ENCODE results near the gene MINK1.

Gene MINK1

GRCh38 chr17:4833178-4833940, at the start of gene MINK1:
MINK1 (plus strand) TSS chr17:4833340; CDS start chr17:4833584, 244 bp downstream.
- Histone ChIP-seq H3K36me3 (ENCODE audit: control insufficient read depth, insufficient read depth, low read length) (no peaks in the 10 kb centered on the region), H3K27me3 (ENCODE audit: control insufficient read depth, insufficient read depth, low read length) (no peaks in the 10 kb centered on the region), H3K4me1 (ENCODE audit: control insufficient read depth, insufficient read depth, low read length) (peaks cover 7% of the 10 kb centered on the region), H3K9me3 (ENCODE audit: control insufficient read depth, insufficient read depth, low read length) (no peaks in the 10 kb centered on the region), H3K9ac (ENCODE audit: low read depth, low read length) (peak within 1 kb of the TSS; percentile 47), H3K4me3 (ENCODE audit: low read depth, low read length) (peak within 1 kb of the TSS; percentile 90)

- Histone ChIP-seq H3K9ac (ENCODE audit: low read depth, low read length) (no peak overlapping the region), H3K36me3 (ENCODE audit: control insufficient read depth, insufficient read depth, low read length) (no peaks in the 10 kb centered on the region), H3K27me3 (ENCODE audit: control insufficient read depth, insufficient read depth, low read length) (peaks cover 16% of the 10 kb centered on the region), H3K4me3 (ENCODE audit: low read depth, low read length) (no peak overlapping the region), H3K9me3 (ENCODE audit: control insufficient read depth, insufficient read depth, low read length) (no peaks in the 10 kb centered on the region), H3K4me1 (ENCODE audit: control insufficient read depth, insufficient read depth, low read length) (peaks cover 6% of the 10 kb centered on the region)
Observed at GRCh38 chr17:4785311-4786105, 47.6 kb upstream of the MINK1 start.

- peaks cover 8% of the 10 kb centered on the region for H3K4me1 ChIP-seq (ENCODE audit: control insufficient read depth, insufficient read depth, low read length)
- no peak within 1 kb of the TSS for H3K4me3 ChIP-seq (ENCODE audit: low read depth, low read length)
- no peaks in the 10 kb centered on the region for H3K9me3 ChIP-seq (ENCODE audit: control insufficient read depth, insufficient read depth, low read length)
- no peaks in the 10 kb centered on the region for H3K36me3 ChIP-seq (ENCODE audit: control insufficient read depth, insufficient read depth, low read length)
- no peak within 1 kb of the TSS for H3K9ac ChIP-seq (ENCODE audit: low read depth, low read length)
- peaks cover 20% of the 10 kb centered on the region for H3K27me3 ChIP-seq (ENCODE audit: control insufficient read depth, insufficient read depth, low read length)
Observed at GRCh38 chr17:4786106-4786511, 47.0 kb upstream of the MINK1 start, which contains the start of gene VMO1. VMO1 (minus strand) TSS chr17:4786364; CDS start chr17:4786352, 12 bp downstream.

- Histone ChIP-seq H3K4me1 (ENCODE audit: control insufficient read depth, insufficient read depth, low read length) (peaks cover 8% of the 10 kb centered on the region), H3K4me3 (ENCODE audit: low read depth, low read length) (no peak overlapping the region), H3K9me3 (ENCODE audit: control insufficient read depth, insufficient read depth, low read length) (no peaks in the 10 kb centered on the region), H3K36me3 (ENCODE audit: control insufficient read depth, insufficient read depth, low read length) (no peaks in the 10 kb centered on the region), H3K9ac (ENCODE audit: low read depth, low read length) (no peak overlapping the region), H3K27me3 (ENCODE audit: control insufficient read depth, insufficient read depth, low read length) (peaks cover 23% of the 10 kb centered on the region)
Observed at GRCh38 chr17:4786516-4786915, 46.6 kb upstream of the MINK1 start.

- Histone ChIP-seq H3K4me3 (ENCODE audit: low read depth, low read length) (peak overlapping the region; percentile 82), H3K27me3 (ENCODE audit: control insufficient read depth, insufficient read depth, low read length) (peaks cover 15% of the 10 kb centered on the region), H3K9ac (ENCODE audit: low read depth, low read length) (no peak overlapping the region), H3K9me3 (ENCODE audit: control insufficient read depth, insufficient read depth, low read length) (no peaks in the 10 kb centered on the region), H3K36me3 (ENCODE audit: control insufficient read depth, insufficient read depth, low read length) (no peaks in the 10 kb centered on the region), H3K4me1 (ENCODE audit: control insufficient read depth, insufficient read depth, low read length) (peaks cover 8% of the 10 kb centered on the region)
Observed at GRCh38 chr17:4788159-4788806, 44.9 kb upstream of the MINK1 start.

- peaks cover 15% of the 10 kb centered on the region for H3K27me3 ChIP-seq (ENCODE audit: control insufficient read depth, insufficient read depth, low read length)
Observed at GRCh38 chr17:4788807-4789700, 44.1 kb upstream of the MINK1 start, which contains the start of gene GLTPD2. GLTPD2 (plus strand) TSS chr17:4788964; CDS start chr17:4789012, 48 bp downstream.

GRCh38 chr17:4789701-4789950, 43.5 kb upstream of the MINK1 start:
- H3K4me1 ChIP-seq (ENCODE audit: control insufficient read depth, insufficient read depth, low read length) = peaks cover 8% of the 10 kb centered on the region
- H3K4me3 ChIP-seq (ENCODE audit: low read depth, low read length) = peak overlapping the region; percentile 82
- H3K9ac ChIP-seq (ENCODE audit: low read depth, low read length) = peak overlapping the region; percentile 70
- H3K9me3 ChIP-seq (ENCODE audit: control insufficient read depth, insufficient read depth, low read length) = no peaks in the 10 kb centered on the region
- H3K36me3 ChIP-seq (ENCODE audit: control insufficient read depth, insufficient read depth, low read length) = no peaks in the 10 kb centered on the region
- H3K27me3 ChIP-seq (ENCODE audit: control insufficient read depth, insufficient read depth, low read length) = peaks cover 15% of the 10 kb centered on the region

More at GRCh38 chr17:4788807-4789700, 44.1 kb upstream of the MINK1 start, which contains the start of gene GLTPD2:
- peak within 1 kb of the TSS; percentile 82 for H3K4me3 ChIP-seq (ENCODE audit: low read depth, low read length)
- peak within 1 kb of the TSS; percentile 70 for H3K9ac ChIP-seq (ENCODE audit: low read depth, low read length)
- peaks cover 8% of the 10 kb centered on the region for H3K4me1 ChIP-seq (ENCODE audit: control insufficient read depth, insufficient read depth, low read length)
- H3K9me3 ChIP-seq (ENCODE audit: control insufficient read depth, insufficient read depth, low read length) = no peaks in the 10 kb centered on the region
- H3K36me3 ChIP-seq (ENCODE audit: control insufficient read depth, insufficient read depth, low read length) = no peaks in the 10 kb centered on the region

- Histone ChIP-seq H3K27me3 (ENCODE audit: control insufficient read depth, insufficient read depth, low read length) (peaks cover 15% of the 10 kb centered on the region), H3K4me3 (ENCODE audit: low read depth, low read length) (peak overlapping the region; percentile 82), H3K9me3 (ENCODE audit: control insufficient read depth, insufficient read depth, low read length) (no peaks in the 10 kb centered on the region), H3K9ac (ENCODE audit: low read depth, low read length) (peak overlapping the region; percentile 54), H3K36me3 (ENCODE audit: control insufficient read depth, insufficient read depth, low read length) (no peaks in the 10 kb centered on the region), H3K4me1 (ENCODE audit: control insufficient read depth, insufficient read depth, low read length) (peaks cover 8% of the 10 kb centered on the region)
Observed at GRCh38 chr17:4789951-4790704, 43.0 kb upstream of the MINK1 start.

- Histone ChIP-seq H3K4me3 (ENCODE audit: low read depth, low read length) (peak overlapping the region; percentile 82), H3K4me1 (ENCODE audit: control insufficient read depth, insufficient read depth, low read length) (peaks cover 8% of the 10 kb centered on the region), H3K9me3 (ENCODE audit: control insufficient read depth, insufficient read depth, low read length) (no peaks in the 10 kb centered on the region), H3K27me3 (ENCODE audit: control insufficient read depth, insufficient read depth, low read length) (peaks cover 15% of the 10 kb centered on the region), H3K36me3 (ENCODE audit: control insufficient read depth, insufficient read depth, low read length) (no peaks in the 10 kb centered on the region), H3K9ac (ENCODE audit: low read depth, low read length) (no peak overlapping the region)
Observed at GRCh38 chr17:4790705-4791088, 42.4 kb upstream of the MINK1 start.

GRCh38 chr17:4795168-4795567, 38.0 kb upstream of the MINK1 start:
- Histone ChIP-seq H3K9ac (ENCODE audit: low read depth, low read length) (no peak overlapping the region), H3K4me3 (ENCODE audit: low read depth, low read length) (no peak overlapping the region), H3K36me3 (ENCODE audit: control insufficient read depth, insufficient read depth, low read length) (peaks cover 21% of the 10 kb centered on the region)

More at GRCh38 chr17:4795168-4795567, 38.0 kb upstream of the MINK1 start:
- Histone ChIP-seq H3K9me3 (ENCODE audit: control insufficient read depth, insufficient read depth, low read length) (no peaks in the 10 kb centered on the region), H3K4me1 (ENCODE audit: control insufficient read depth, insufficient read depth, low read length) (peaks cover 4% of the 10 kb centered on the region), H3K27me3 (ENCODE audit: control insufficient read depth, insufficient read depth, low read length) (peaks cover 7% of the 10 kb centered on the region)
